Stimulated activated naive CD8-positive, alpha-beta T cell treated with anti-CD3 and anti-CD28 coated beads, Interleukin-15, amount 100 ng/mL, for 72 hours (primary cell): ENCODE results near the gene AASDHPPT.
A peak's percentile ranks its signal among the peaks of the same experiment; 100 is the strongest.
"Not testable (repeated sequence)": the region's sequence is repeated elsewhere in the genome, so short reads cannot be mapped to it uniquely, and the experiment has no call there.

ENCODE experiments used
- ATAC-seq: fragments of 150-1000 bp; cut with Tn5 transposase; 2 replicates; pipeline ENCODE4 v1.10.0; 2021; ENCODE audit warnings: mild to moderate bottlenecking, moderate library complexity
- DNase-seq, 2 donors: peaks; one replicate each; pipeline ENCODE4 v3.0.0; 2021 to 2022
- H3K27ac Mint-ChIP-seq, 2 donors: one replicate each; pipeline ENCODE4 v1.8.0; 2022; ENCODE audit warnings: mild to moderate bottlenecking in 2 of 2, mixed read lengths in 2 of 2, moderate library complexity in 2 of 2
- H3K27me3 Mint-ChIP-seq: one replicate; pipeline ENCODE4 v1.8.0; 2022; ENCODE audit warnings: mixed read lengths
- H3K4me1 Mint-ChIP-seq: one replicate; pipeline ENCODE4 v1.8.0; 2022; ENCODE audit warnings: mild to moderate bottlenecking, mixed read lengths
- H3K4me3 Mint-ChIP-seq, 2 donors: one replicate each; pipeline ENCODE4 v1.8.0; 2022; ENCODE audit warnings: mild to moderate bottlenecking in 2 of 2, mixed read lengths in 2 of 2, moderate library complexity in 1 of 2
- H3K9me3 Mint-ChIP-seq, 2 donors: one replicate each; pipeline ENCODE4 v1.8.0; 2022; ENCODE audit warnings: mixed read lengths in 2 of 2

AASDHPPT gene, protein sequence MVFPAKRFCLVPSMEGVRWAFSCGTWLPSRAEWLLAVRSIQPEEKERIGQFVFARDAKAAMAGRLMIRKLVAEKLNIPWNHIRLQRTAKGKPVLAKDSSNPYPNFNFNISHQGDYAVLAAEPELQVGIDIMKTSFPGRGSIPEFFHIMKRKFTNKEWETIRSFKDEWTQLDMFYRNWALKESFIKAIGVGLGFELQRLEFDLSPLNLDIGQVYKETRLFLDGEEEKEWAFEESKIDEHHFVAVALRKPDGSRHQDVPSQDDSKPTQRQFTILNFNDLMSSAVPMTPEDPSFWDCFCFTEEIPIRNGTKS

DNA sequence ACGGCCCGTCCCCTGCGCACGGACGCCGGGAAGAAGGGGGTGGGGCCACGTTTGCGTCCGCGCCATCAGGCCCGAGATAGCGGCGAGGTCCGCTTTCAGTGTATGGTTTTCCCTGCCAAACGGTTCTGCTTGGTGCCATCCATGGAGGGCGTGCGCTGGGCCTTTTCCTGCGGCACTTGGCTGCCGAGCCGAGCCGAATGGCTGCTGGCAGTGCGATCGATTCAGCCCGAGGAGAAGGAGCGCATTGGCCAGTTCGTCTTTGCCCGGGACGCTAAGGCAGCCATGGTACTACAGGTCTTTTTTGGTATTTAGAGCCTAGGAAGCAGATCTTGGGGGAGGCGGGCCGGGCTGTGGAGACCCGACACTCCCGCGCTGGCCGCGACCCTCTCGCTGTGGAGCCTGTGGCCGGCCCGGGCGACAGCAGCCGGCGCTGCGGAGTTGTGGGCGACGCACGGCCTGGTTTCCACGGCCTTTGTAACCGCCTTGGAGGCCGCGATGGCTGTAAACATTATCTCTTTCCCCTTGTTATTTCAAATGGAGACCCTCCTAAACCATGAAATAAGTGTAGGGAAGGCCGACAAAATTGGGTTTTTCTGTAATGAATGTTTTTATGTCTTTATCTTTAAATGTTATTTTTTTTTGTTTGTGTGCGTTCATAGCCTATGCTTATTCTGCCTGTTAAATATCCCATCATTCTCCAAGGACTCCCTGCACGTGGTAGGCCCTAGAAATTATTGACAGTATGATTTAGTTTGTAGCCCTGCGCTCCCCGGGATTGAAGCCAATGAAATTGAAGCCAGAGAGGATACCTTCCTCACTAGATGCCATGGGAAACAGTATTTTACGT, at the start of gene AASDHPPT:
AASDHPPT (plus strand) TSS at position 54 of the 847 bp plus-strand sequence; CDS start at position 103, 49 bp downstream.
- Mint-ChIP-seq H3K27me3 (no peaks in the 10 kb centered on the region), H3K4me1 (peaks cover 53% of the 10 kb centered on the region), H3K9me3 (no peaks in the 10 kb centered on the region), H3K4me3 (peak within 1 kb of the TSS; percentile 96 to 97), H3K27ac (peak within 1 kb of the TSS; percentile 97 to 99)
- no peak for DNase-seq
- ATAC-seq: peak; percentile 32

DNA sequence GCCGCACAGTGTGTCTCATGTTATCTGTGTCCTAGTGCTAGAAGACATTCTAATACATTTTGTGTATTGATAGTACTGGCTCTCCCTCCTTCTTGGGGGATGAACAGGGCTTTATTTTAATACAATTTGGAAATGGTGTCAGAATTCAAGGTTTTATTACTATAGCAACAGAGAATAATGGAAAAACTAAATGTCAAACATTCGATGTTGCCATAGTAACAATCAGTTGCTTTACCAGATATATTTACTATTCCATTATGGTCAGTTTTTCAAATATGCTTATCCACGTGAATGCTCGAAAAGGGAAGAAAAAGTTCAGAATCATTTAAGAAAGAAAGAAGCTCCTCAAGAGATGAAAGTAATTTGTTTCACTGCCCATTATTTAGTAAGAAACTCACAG, 46.9 kb upstream of the AASDHPPT start:
- Mint-ChIP-seq H3K9me3 (peaks cover 12 to 13% of the 10 kb centered on the region in 2 donors), H3K27ac (no peak overlapping the region), H3K27me3 (peaks cover 63% of the 10 kb centered on the region), H3K4me1 (no peaks in the 10 kb centered on the region), H3K4me3 (no peak overlapping the region)
- ATAC-seq: no peak
- no peak for DNase-seq

DNA sequence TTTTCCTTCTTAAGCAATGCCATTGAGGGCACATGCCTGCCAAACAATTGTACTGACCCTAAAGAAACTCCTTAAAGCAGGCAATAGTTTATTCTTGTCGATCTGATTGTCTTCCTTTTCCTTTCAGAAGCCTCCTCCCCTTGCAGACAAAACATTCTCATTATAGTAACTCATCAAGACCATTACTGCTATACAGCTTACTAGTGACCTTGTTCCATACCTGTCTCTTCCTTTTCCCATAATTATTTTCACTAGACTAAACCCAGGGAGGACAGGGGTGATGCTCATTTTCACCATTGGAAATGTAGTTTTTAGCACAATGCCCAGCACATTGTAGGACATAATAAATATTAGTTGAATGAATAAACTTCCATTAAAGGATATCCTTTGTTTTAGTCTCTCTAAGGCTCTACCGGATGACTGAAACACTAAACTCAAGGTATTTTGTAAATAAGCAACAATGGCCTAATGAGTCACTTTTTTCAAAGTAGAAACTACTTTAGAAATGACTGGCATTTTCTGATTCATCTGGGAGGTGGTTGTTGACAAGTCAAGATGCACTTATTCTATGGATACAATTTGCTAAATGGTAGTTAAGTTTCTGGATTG, 46.2 kb upstream of the AASDHPPT start:
- H3K9me3 Mint-ChIP-seq: peaks cover 10 to 12% of the 10 kb centered on the region in 2 donors
- DNase-seq: no peak
- no peak overlapping the region for H3K4me3 Mint-ChIP-seq
- ATAC-seq: peak; percentile 53
- H3K27ac Mint-ChIP-seq: peak overlapping the region in 1 of 2 donors; percentile 59
- no peaks in the 10 kb centered on the region for H3K4me1 Mint-ChIP-seq
- peaks cover 68% of the 10 kb centered on the region for H3K27me3 Mint-ChIP-seq

DNA sequence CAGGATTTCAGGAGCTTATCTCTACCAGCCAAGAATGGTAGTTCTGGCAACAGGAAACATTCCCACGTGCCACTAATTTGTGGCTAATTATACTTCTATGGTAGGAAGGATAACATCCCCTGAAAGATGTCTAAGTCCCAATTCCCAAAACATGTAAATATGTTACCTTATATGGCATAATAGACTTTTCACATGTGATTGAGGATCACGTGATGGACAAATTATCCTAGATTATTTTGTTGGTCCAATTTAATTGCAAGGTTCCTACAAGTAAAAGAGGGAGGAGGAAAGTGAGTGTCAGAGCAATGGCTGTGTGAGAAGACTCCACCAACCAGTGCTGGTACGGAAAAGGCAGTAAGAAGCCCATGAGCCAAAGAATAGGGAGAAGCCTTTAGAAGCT, 45.5 kb upstream of the AASDHPPT start:
- Mint-ChIP-seq H3K4me3 (no peak overlapping the region), H3K27ac (no peak overlapping the region), H3K4me1 (no peaks in the 10 kb centered on the region), H3K27me3 (peaks cover 66% of the 10 kb centered on the region), H3K9me3 (peaks cover 8 to 10% of the 10 kb centered on the region in 2 donors)
- no peak for ATAC-seq
- no peak for DNase-seq

DNA sequence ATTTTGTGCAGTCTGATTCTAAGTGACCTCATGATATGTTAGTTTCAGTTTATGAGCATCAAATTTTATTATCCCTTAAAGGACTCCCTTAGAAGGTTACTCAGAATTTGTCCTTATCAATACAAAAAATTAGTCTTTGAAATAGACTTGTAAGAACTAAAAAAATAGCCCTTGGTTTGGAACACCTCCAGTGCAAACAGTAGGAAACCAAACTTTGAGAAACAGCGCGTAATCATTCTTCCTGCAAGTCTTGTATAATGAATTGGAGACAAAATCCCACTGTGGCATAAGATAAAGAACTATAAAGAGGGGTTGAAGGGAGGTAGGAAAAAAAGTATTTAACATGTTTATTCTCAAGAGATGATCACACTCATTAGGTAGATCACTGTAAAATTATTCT, 44.6 kb upstream of the AASDHPPT start:
- no peak for DNase-seq
- peaks cover 62% of the 10 kb centered on the region for H3K27me3 Mint-ChIP-seq
- H3K4me1 Mint-ChIP-seq: no peaks in the 10 kb centered on the region
- no peak for ATAC-seq
- H3K9me3 Mint-ChIP-seq: peaks cover 0 to under 1% of the 10 kb centered on the region in 2 donors
- no peak overlapping the region for H3K4me3 Mint-ChIP-seq
- no peak overlapping the region for H3K27ac Mint-ChIP-seq

DNA sequence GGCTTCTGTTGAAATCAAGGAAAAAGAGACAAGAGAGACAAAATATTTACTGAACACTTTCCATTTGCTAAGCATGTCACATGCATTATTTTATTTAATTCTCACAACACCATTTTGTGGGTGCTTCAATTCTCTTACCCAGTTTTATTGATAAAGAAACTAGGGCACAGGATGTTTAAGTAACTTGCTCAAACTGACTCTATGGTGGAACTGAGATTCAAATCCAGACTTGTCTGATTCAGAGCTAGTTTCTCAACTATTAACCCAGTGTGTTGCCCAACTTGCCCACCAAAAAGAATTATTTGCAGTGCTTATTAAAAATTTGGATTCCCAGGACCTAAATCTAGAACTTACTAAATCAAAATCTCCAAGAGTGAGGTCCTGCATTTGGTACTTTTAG, 33.9 kb upstream of the AASDHPPT start:
- Mint-ChIP-seq H3K27ac (no peak overlapping the region), H3K27me3 (peaks cover 6% of the 10 kb centered on the region), H3K4me3 (no peak overlapping the region), H3K9me3 (no peaks in the 10 kb centered on the region), H3K4me1 (no peaks in the 10 kb centered on the region)
- DNase-seq (no peak), ATAC-seq (no peak)

DNA sequence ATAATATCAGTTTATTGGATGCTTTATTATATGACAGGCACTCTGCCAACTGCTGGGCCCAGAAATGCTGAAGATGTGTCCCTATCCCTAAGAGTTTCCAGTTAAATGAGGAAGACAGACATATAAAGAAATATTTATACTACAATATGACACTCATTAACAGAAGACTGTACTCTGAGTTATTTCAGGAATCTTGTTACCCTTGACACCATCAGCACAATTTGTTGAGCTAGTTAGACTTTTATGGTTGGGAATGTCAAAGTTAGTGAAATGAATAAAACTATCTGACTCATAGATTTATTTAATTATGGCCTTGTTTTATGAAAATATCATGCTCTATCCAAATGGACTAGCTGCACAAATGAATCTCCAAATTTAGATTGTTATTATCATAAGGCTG, 29.8 kb upstream of the AASDHPPT start:
- Mint-ChIP-seq H3K27me3 (no peaks in the 10 kb centered on the region), H3K4me1 (no peaks in the 10 kb centered on the region), H3K9me3 (no peaks in the 10 kb centered on the region), H3K4me3 (no peak overlapping the region), H3K27ac (no peak overlapping the region)
- DNase-seq (no peak), ATAC-seq (no peak)

DNA sequence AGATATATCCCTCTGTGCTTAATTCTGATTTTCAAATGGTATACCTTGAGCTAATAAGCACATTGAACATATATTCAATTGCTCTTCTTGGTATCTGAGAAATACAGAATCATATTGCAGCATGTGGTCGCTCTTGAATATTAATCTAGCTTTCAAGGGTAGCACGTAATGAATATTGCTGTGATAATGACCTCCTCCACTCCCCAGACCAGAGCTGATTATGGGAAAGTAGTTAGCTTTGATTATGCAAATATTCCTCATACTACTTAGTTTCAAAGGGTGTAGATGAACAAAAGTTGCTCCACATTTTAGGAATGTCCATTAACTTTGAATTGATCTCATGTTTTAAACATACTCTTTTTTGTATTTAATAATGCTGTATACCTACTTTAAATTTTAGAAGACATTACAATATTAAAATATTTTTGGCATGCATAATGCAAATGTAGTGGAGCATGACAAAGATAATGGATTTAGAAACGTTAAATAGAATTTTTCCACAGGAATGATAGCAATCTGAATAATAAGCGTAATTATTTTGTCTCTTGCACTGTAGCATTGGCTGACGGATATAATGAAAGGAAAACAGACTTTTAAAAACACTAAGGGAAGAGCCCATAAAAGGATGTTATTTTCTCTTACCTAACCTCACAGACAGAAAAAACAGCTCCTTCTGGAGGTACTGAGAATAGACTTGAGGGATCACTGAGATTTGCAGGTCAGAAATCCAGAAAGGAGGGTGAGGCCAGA, 27.6 kb upstream of the AASDHPPT start:
- DNase-seq (no peak), ATAC-seq (no peak)
- Mint-ChIP-seq H3K27ac (no peak overlapping the region), H3K9me3 (no peaks in the 10 kb centered on the region), H3K4me1 (no peaks in the 10 kb centered on the region), H3K4me3 (no peak overlapping the region), H3K27me3 (no peaks in the 10 kb centered on the region)

DNA sequence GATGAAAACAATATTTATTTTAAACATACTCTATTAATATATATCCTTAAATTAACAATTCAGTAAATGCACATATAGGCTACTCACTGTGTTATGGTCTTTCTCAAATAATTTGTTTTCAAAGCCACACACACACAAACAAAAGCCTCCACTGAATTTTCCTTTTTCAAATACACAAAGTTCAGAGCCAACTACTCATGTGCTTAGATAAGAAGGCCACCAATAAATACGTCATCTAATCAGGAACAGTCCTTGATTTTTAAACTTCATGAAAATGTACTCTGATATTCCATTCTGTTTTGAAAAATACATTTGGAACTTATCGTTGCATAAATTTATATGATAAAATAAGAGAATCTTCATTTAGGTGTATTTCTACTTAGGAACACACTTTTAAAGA, 26.4 kb upstream of the AASDHPPT start:
- H3K4me3 Mint-ChIP-seq: no peak overlapping the region
- H3K9me3 Mint-ChIP-seq: no peaks in the 10 kb centered on the region
- DNase-seq: no peak
- no peak for ATAC-seq
- H3K27ac Mint-ChIP-seq: no peak overlapping the region
- H3K4me1 Mint-ChIP-seq: no peaks in the 10 kb centered on the region
- H3K27me3 Mint-ChIP-seq: no peaks in the 10 kb centered on the region

DNA sequence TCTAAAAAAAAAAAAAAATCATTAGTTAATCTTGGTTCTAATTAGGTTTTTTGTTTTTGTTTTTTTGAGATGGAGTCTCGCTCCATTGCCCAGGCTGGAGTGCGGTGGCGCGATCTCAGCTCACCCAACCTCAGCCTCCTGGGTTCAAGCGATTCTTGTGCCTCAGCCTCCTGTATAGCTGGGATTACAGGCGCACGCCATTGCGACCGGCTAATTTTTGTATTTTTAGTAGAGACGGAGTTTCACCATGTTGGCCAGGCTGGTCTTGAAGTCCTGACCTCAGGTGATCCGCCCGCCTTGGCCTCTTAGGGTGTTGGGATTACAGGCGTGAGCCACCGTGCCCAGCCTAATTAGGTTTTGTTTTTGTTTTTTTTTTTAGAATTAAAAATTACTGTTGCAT, 19.1 kb upstream of the AASDHPPT start:
- not testable (repeated sequence) for H3K4me3 Mint-ChIP-seq, H3K27ac Mint-ChIP-seq, H3K9me3 Mint-ChIP-seq, ATAC-seq, H3K27me3 Mint-ChIP-seq, DNase-seq
- H3K4me1 Mint-ChIP-seq: peaks cover 20% of the 10 kb centered on the region

DNA sequence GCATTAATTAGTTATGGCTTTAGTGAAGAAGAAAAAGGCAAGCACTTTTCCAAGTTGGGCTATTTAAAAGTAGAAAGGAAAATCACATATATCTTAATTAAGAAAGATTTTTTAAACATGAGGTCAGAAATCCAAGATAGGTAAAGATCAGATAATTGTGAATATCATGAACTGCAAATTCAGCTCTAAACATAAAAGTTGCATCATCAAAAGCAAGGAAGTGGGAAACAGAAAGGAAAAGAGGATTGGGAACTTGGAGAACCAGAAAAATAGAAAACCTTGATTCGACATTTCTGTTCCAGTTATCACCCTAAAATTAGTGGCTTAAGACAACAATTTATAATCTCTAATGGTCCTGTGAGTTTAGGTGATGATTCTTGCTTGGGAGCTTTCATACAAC, 17.8 kb upstream of the AASDHPPT start:
- Mint-ChIP-seq H3K4me1 (peaks cover 20% of the 10 kb centered on the region), H3K9me3 (no peaks in the 10 kb centered on the region), H3K4me3 (no peak overlapping the region), H3K27ac (no peak overlapping the region), H3K27me3 (no peaks in the 10 kb centered on the region)
- DNase-seq (no peak), ATAC-seq (no peak)

DNA sequence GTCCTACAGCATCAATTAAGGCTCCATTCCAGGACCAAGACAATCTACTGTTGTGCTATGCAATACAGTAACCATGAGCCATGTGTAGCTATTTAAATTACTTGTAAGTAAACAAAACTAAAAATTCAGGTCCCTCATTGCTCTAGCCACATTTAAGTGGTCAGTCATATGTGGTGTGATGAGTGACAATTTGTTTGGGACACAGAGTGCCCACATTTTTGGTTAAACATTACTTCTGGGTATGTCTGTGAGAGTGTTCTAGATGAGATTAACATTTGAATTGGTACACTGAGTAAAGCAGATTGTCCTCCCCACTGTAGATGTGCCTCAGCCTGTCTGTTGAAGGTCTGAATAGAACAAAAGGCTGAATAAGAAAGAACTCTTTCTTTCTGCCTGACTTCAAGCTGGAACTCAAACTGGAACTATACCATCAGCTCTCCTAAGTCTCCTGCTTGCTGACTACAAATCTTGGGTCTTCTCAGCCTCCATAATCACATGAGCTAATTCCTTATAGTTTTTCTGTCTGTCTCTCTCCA, 16.1 kb upstream of the AASDHPPT start:
- ATAC-seq: no peak
- Mint-ChIP-seq H3K27me3 (no peaks in the 10 kb centered on the region), H3K4me1 (peaks cover 20% of the 10 kb centered on the region), H3K9me3 (no peaks in the 10 kb centered on the region), H3K4me3 (no peak overlapping the region), H3K27ac (peak overlapping the region in 1 of 2 donors; percentile 33)
- DNase-seq: no peak

DNA sequence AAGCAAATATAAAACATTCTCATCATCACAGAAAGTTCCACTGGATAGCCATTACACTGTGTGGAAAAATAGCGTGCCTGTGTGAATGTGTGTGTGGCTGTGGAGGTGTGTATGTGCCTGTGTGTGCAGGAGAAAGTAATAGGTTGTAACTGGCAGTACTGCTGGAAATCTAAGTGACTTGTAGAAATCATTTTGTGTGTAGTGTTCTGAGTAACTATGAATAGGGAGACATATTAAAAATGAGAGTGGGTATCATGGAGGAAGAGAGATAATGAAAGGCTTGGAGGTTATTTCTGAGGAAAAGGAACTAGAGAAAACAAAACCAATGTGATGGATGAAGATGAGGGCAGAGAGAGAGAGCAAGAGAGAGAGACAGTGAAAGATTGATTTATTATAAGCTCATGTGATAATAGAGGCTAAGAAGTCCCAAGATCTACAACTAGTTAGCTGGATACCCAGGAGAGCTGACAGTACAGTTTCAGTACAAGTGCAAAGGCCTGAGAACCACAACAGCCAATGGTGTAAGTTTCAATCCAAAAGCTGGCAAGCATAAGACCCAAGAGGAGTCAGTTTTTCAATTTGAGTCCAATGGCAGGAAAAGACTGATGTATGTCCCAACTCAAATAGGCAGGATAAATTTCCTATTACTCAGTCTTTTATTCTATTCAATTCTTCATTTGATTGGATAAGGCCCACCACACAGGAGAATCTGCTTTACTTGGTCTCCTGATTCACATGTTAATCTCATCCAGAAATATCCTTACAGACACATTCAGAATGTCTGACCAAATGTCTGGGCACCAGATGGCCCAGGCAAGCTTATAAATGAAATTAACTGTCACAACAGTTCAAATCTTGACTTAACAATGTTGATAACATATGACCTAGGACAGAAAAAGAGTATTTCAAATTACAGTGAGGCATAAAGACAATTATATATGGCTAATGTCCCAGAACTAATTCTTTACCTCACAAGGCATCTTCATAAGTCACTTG, 15.2 kb upstream of the AASDHPPT start:
- no peaks in the 10 kb centered on the region for H3K9me3 Mint-ChIP-seq
- H3K27ac Mint-ChIP-seq: peak overlapping the region; percentile 35 to 86
- peak overlapping the region in 1 of 2 donors; percentile 48 for H3K4me3 Mint-ChIP-seq
- H3K4me1 Mint-ChIP-seq: peaks cover 14% of the 10 kb centered on the region
- DNase-seq: no peak
- no peaks in the 10 kb centered on the region for H3K27me3 Mint-ChIP-seq
- ATAC-seq: peak; percentile 65

DNA sequence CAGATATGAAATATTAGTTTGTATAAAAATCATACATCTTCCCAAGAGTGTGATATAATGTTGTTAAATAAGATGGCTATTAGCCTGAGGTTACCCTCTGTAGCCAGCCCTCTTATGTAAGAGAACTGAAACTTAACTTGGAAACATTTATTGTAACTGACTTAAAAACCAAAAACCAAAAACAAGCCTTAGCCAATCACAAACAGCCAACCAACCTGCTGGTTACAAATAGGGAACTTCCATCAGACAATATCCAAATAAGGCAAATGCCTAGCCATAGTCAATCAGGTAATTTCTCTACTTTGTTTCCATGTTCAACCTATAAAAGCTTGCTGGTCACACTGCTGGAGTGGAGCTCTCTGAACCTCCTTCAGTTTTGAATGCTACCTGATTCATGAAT, 14.5 kb upstream of the AASDHPPT start:
- Mint-ChIP-seq H3K9me3 (no peaks in the 10 kb centered on the region), H3K27me3 (no peaks in the 10 kb centered on the region), H3K4me1 (peaks cover 14% of the 10 kb centered on the region), H3K4me3 (peak overlapping the region in 1 of 2 donors; percentile 57), H3K27ac (peak overlapping the region in 1 of 2 donors; percentile 19)
- DNase-seq: peak in 1 of 2 donors; percentile 26
- peak; percentile 91 for ATAC-seq
